ENCODE results near the gene PYCR2.
"Not testable (repeated sequence)": the region's sequence is repeated elsewhere in the genome, so short reads cannot be mapped to it uniquely, and the experiment has no call there.

Gene PYCR2

DNA sequence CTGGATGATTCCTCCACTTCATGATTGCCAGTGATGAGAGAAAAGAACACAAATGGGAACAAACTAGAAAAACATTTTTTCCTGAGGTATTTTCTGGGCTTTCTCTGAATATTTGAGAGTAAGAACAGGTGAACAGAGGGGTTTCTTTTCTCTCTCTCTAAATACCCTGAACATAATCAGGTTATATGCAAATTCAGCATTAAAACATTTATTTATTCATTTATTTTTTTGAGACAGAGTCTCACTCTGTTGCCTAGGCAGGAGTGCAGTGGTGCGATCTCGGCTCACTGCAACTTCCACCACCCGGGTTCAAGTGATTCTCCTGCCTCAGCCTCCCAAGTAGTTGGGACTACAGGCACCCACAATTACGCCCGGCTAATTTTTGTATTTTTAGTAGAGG is 22.8 kb upstream of the PYCR2 start:
- no peaks in the 10 kb centered on the region for H3K9me3 Mint-ChIP-seq
- H3K4me3 Mint-ChIP-seq, result no peak overlapping the region
- no peak overlapping the region for H3K27ac Mint-ChIP-seq
- ATAC-seq, result no peak
- peaks cover 27% of the 10 kb centered on the region for H3K27me3 Mint-ChIP-seq
- peaks cover 8% of the 10 kb centered on the region for H3K4me1 Mint-ChIP-seq
- H3K36me3 Mint-ChIP-seq, result no peaks in the 10 kb centered on the region

DNA sequence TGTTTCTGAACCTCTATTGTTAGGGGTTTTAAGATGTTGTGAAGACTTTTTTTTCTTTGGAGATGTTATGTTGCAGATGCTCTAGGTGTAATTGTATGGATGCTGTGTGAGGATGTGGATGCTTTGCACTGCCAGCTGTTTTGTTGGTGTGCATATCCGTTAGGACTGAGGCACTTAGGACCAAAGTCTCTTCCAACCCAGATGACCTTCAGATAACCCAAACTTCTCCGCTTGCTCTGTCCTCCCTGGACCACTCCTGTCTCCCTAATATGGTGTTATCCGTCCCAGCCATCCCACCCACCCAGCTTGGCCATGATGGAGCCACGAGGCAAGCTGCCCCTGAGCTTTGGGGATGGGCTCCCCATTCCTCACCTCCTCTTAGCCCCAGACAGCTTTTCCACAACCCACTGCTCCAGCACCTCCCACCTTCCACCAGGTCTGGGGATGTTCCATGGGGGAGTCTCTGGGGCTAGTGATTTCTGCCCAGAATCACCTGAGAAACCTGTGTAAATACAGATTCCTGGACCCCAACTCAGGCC is 22.1 kb upstream of the PYCR2 start:
- Mint-ChIP-seq H3K4me1 (peaks cover 8% of the 10 kb centered on the region), H3K27me3 (peaks cover 20% of the 10 kb centered on the region), H3K9me3 (no peaks in the 10 kb centered on the region), H3K4me3 (no peak overlapping the region), H3K27ac (no peak overlapping the region), H3K36me3 (no peaks in the 10 kb centered on the region)
- ATAC-seq, result no peak

DNA sequence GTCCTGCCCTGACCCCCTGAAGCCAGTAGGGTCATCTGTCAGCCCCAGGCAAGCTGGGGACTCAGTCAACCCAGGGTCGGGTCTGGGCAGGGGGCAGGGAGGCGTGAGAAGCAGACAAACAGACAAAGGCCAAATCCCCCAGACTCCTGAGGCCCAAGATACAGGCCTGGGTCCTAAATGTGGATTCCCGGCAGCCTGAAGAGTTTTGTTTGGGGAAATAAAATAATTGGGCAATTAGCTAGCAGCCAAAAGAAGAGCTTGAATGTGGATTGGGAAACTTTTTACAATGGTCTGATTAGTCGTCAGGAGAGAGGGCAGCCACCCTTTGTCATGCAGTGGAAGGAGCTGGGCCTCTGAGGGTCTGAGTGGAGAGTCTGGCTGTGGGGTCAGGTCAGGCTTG is 21.5 kb upstream of the PYCR2 start:
- no peak overlapping the region for H3K27ac Mint-ChIP-seq
- H3K36me3 Mint-ChIP-seq, result no peaks in the 10 kb centered on the region
- H3K4me1 Mint-ChIP-seq, result peaks cover 8% of the 10 kb centered on the region
- no peaks in the 10 kb centered on the region for H3K9me3 Mint-ChIP-seq
- no peak overlapping the region for H3K4me3 Mint-ChIP-seq
- no peak for ATAC-seq
- H3K27me3 Mint-ChIP-seq, result peaks cover 14% of the 10 kb centered on the region

DNA sequence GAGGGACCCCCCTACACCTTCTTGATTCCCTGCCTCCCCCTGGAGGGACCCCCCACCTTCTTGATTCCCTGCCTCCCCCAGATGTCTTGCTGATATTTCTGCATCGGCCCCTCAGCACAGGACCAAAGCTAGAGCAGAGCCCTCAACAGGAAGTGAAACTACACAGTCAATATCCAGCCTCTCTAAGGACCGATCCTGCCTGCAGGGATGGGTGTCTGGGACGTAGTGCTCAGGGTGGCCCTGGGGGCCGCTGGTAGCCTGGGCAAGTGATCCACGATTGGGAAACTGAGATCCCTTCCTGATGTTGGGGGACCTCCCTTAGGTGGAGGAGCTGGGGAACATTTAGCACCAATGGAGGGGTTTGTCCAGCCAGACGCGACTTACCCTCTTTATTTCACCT is 20.9 kb upstream of the PYCR2 start:
- H3K9me3 Mint-ChIP-seq, result no peaks in the 10 kb centered on the region

DNA sequence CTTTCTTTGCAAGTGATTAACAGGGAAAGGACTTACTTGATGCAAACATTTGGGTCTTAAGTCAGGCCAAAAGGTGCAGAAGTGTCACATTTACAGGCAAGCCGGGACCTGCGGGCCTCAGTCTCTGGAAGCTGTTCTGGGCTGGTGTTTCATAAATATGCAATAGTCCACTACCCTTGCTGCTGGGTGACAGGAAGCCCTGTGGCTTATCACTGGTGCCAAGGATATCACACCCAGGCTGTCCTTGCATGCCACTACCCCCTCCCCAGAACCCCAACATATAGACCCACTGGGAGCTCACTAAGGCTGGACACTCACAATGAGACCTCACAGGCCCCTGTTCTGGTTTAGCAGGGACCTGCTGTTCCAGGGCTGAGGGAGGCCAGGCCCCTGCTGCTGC is 20.3 kb upstream of the PYCR2 start:
- H3K4me3 Mint-ChIP-seq, result no peak overlapping the region
- ATAC-seq, result no peak
- H3K9me3 Mint-ChIP-seq, result no peaks in the 10 kb centered on the region
- no peaks in the 10 kb centered on the region for H3K36me3 Mint-ChIP-seq
- H3K27ac Mint-ChIP-seq, result no peak overlapping the region
- H3K4me1 Mint-ChIP-seq, result peaks cover 8% of the 10 kb centered on the region
- peaks cover 6% of the 10 kb centered on the region for H3K27me3 Mint-ChIP-seq

More for the DNA sequence above, 20.9 kb upstream of the PYCR2 start:
- peaks cover 8% of the 10 kb centered on the region for H3K27me3 Mint-ChIP-seq
- no peaks in the 10 kb centered on the region for H3K36me3 Mint-ChIP-seq
- no peak overlapping the region for H3K27ac Mint-ChIP-seq
- peaks cover 8% of the 10 kb centered on the region for H3K4me1 Mint-ChIP-seq
- ATAC-seq, result peak; percentile 69
- H3K4me3 Mint-ChIP-seq, result no peak overlapping the region

DNA sequence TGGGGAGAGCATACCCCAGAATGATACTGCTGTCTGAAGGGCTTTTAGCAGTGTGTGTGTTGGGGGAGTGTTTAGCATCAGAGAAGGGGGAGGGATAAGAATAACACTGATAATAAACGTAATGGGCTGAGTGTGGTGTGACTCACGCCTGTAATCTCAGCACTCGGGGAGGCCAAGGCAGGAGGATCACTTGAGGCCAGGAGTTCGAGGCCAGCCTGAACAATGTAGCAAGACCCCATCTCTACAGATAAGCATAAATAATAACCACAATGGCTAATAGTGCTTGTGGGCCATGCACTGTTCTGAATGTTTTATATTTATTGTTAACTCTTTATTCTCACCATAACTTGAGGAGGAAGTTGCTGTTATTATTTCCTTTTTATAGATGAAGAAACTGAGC is 19.5 kb upstream of the PYCR2 start:
- no peak overlapping the region for H3K27ac Mint-ChIP-seq

DNA sequence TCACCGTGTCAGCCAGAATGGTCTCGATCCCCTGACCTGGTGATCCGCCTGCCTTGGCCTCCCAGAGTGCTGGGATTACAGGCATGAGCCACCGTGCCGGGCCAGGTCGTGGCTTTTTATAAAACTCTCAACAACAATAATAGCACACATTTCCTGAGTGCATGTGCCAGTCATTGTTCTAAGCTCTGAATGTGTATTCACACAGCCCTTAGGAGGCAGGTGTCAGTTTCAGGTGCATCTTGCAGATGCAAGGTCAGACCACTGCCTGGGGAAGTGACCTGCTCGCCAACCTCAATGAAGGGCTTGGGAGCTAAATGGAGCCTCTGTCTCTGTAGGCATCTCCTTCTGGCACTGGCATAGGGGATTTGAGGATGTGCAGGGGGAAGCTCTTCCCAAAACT is 18.5 kb upstream of the PYCR2 start:
- Mint-ChIP-seq H3K9me3 (no peaks in the 10 kb centered on the region), H3K4me1 (peaks cover 8% of the 10 kb centered on the region), H3K36me3 (no peaks in the 10 kb centered on the region), H3K27me3 (peaks cover under 1% of the 10 kb centered on the region), H3K27ac (no peak overlapping the region), H3K4me3 (no peak overlapping the region)
- peak; percentile 24 for ATAC-seq

More for the DNA sequence above, 19.5 kb upstream of the PYCR2 start:
- no peaks in the 10 kb centered on the region for H3K9me3 Mint-ChIP-seq
- peaks cover 8% of the 10 kb centered on the region for H3K4me1 Mint-ChIP-seq
- no peak overlapping the region for H3K4me3 Mint-ChIP-seq
- H3K27me3 Mint-ChIP-seq, result peaks cover 6% of the 10 kb centered on the region
- no peak for ATAC-seq
- no peaks in the 10 kb centered on the region for H3K36me3 Mint-ChIP-seq

DNA sequence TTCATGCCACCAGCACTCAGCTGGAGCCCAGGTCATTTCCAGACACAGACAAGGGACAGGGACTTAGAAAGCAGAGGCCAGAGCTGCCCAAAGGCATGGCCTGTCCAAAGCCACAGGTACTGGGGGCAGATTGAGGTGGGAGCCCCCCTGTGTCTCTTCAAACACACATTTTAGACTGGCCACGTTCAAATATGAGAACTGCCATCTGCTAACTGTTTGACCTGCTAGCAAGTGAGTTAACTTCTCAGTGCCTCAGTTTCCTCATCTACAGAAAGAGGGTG is 17.8 kb upstream of the PYCR2 start:
- Mint-ChIP-seq H3K4me3 (no peak overlapping the region), H3K36me3 (no peaks in the 10 kb centered on the region), H3K27me3 (no peaks in the 10 kb centered on the region), H3K9me3 (no peaks in the 10 kb centered on the region), H3K27ac (no peak overlapping the region), H3K4me1 (peaks cover 8% of the 10 kb centered on the region)
- ATAC-seq, result no peak

DNA sequence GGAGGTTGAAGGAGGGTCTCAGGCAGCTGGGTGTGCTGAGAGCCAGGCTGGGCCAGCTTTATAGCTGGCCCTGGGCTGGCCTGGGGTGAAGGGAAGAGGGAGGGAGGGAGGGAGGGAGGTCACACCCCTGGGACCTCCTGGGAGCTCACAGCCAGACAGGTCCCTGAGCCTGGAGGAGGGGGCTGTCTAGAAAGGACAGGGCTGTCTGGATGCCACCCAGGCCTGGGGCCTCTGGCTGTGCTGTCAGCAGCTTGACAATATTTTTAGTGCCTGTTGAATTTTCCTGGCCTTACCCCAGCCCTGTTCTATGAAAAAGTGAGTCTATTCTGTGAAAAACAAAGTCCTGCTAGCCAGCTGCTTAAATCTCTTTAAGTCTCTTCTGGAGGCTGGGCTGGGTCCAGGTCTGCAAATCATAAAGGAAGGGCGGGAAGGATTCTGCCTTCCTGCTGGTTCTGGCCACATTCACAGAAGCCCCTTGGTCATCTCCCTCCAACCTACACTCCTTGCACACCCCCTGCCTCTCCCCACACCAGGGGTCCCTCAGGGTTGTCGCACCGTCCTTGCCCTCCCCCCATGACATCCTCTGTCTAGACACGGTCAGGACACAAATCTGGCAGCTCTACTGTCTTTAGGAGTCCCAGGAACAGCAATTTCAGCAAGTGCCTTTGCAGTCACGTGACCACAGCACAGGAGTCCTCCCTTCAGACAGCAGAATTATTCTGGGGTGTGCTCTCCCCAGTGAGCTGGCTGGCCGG is 17.3 kb upstream of the PYCR2 start, which contains the start of gene LEFTY2:
TSS of gene LEFTY2 (minus strand) at position 34 of the 755 bp plus-strand sequence. CDS start 80 bp downstream, outside the sequence.
- no peaks in the 10 kb centered on the region for H3K36me3 Mint-ChIP-seq
- H3K27ac Mint-ChIP-seq, result no peak within 1 kb of the TSS
- no peaks in the 10 kb centered on the region for H3K27me3 Mint-ChIP-seq
- H3K9me3 Mint-ChIP-seq, result no peaks in the 10 kb centered on the region
- H3K4me1 Mint-ChIP-seq, result peaks cover 8% of the 10 kb centered on the region
- H3K4me3 Mint-ChIP-seq, result no peak within 1 kb of the TSS
- ATAC-seq, result no peak

DNA sequence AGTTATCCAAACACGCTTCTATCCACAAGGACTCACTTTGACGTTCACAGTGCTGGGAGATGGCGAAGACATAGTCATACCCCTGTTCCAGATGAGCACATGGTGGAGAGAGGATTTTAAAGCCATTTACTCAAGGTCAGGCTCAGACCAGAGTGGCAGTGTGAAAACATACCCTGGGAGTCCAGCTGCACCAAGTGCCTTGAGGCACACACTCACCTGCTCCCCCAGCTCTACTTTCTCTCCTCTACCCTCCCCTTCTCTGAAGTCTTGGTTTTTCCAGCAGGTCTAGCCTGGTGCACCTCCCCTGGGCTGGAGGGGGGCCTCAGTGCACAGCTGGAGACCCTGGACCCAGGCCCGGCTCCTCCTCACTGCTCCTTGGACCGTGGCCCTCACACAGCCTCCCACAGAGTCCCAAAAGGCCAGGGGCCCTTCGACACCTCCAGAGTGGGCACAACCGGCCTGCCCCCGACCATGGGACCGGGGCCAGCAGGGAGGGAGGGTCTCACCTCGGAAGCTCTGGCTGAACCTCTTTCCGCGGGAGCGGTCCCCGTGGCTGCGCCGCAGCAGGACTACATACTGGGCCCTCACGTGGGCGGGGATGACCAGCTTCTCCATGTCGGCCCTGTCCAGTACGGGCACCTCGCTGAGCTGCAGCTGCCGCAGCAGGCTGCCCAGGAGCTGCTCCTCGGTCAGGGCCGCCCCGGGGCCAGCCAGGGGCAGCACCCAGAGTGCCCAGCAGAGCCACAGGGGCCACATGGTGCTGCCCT is 16.5 kb upstream of the PYCR2 start:
- ATAC-seq, result no peak
- Mint-ChIP-seq H3K4me3 (no peak overlapping the region), H3K4me1 (peaks cover 8% of the 10 kb centered on the region), H3K36me3 (no peaks in the 10 kb centered on the region), H3K27me3 (no peaks in the 10 kb centered on the region), H3K9me3 (no peaks in the 10 kb centered on the region), H3K27ac (no peak overlapping the region)

DNA sequence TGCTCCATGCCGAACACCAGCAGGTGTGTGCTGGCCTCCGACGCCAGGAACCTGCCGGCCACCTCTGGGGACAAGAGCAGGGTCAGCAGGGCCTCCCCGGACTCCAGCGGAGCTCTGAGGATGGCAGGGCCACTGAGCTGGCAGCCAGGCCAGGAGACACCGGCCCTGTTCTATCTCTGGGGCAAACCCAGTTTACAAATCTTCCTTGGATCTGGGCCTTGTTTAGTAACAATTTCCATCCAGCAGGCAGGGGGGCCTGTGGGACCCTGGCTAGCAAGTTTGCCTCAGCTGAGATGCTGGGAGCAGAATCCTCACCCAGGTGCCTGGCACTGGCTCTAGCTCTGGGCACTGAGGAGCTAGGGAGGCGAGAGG is 15.9 kb upstream of the PYCR2 start:
- not testable (repeated sequence) for H3K27me3 Mint-ChIP-seq, ATAC-seq, H3K36me3 Mint-ChIP-seq, H3K27ac Mint-ChIP-seq, H3K9me3 Mint-ChIP-seq, H3K4me1 Mint-ChIP-seq, H3K4me3 Mint-ChIP-seq

DNA sequence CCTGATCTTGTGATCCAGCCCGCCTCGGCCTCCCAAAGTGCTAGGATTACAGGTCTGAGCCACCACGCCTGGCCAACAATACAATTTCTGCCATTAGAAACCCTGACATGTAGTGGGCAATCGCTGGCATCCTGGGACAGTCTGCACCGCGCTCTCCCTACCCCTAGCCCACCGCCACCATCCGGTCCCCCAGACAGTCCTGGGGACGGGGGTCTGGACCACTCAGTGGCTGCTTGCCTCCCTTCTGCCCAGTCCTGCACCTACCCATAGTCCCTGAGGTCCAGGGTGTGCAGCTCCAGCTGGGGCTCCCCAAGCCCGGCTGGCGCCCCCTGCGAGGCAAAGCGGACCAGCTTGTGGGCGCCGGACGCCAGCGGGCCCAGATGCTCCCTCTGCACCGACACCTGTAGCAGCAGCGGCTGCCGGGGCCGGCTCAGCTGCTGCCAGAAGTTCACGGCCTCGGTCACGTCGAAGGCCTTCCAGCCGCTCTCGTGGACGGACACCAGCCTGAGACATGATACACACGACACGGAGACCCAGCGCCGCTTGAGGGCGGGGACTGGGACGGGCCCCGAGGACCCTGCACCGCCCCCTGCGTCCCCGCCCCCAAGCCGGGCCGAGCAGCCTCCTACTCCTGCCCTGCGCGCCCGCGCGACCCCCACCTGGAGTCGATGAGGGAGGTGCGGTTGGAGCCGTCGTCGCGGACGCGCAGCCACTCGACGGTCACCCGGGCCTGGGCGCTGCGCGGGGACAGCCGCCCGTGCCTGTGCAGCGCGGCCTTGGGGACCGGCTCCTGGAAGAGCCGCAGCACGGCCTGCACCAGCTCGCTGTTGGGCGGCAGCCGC is 15.3 kb upstream of the PYCR2 start:
- H3K4me1 Mint-ChIP-seq, H3K27ac Mint-ChIP-seq, H3K4me3 Mint-ChIP-seq, H3K27me3 Mint-ChIP-seq, H3K9me3 Mint-ChIP-seq, H3K36me3 Mint-ChIP-seq: not testable (repeated sequence)
- peak; percentile 40 for ATAC-seq

DNA sequence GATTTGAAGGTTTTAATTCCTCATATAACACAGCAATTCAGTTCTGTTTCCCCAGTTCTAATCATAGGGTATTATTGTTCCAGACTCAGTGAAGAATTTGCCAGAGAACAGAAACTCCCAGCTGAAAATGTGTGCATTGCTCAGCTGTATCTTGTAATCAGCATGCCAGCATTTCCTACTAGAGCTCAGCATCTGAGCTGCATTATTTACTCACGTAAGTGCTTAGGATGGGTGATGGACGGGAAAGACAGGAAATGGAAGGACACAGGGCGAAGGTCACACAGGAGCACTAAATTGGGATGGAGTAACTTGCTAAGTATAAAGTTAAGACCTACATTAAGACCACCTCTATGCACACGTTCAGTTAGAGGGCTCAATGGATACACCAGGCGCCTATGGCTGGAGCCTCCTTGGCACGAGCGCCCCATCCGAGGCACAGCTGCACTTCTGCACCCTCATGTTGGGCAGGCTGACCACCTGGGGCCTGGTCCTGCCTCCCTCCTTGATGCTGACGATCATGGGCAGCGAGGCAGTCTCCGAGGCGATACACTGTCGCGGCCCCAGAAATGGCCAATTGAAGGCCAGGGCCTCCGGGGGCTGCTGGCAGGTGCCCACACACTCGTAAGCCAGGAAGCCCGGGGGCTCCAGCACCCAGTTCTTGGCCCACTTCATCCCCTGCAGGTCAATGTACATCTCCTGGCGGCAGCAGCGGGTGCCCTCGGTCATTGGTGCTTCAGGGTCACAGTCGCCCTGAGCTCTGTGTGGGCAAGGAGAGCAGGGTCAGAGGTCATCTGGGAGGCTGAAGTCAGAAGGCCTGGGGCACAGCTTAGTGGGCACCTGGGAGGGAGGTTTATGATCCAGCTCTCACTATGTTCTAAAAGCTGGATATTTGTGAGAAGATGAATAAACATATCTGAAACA is 13.3 kb upstream of the PYCR2 start:
- Mint-ChIP-seq H3K4me3 (no peak overlapping the region), H3K36me3 (no peaks in the 10 kb centered on the region), H3K27ac (no peak overlapping the region), H3K9me3 (no peaks in the 10 kb centered on the region), H3K27me3 (no peaks in the 10 kb centered on the region), H3K4me1 (no peaks in the 10 kb centered on the region)
- no peak for ATAC-seq

DNA sequence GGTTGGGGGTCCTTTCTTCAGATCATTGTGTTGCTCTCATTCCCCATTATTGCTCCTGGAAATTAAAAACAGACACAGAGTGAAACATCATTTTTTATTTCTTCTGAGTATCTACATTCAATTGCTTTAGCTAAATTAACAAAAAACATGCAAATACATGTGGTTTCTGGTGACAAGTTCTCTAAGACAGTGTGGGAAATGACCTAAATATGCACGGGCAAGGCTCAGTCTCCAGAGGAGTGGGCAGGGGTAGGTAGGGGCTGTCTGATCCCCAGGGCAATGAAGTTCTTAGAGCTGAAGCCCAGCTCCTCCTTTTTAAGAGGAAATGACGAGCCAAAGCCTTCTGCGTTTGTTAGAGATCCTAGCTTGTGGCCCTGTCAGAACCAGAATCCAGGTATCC is 12.5 kb upstream of the PYCR2 start:
- Mint-ChIP-seq H3K4me3 (no peak overlapping the region), H3K27ac (no peak overlapping the region)

More for the DNA sequence above, 12.5 kb upstream of the PYCR2 start:
- Mint-ChIP-seq H3K4me1 (no peaks in the 10 kb centered on the region), H3K9me3 (no peaks in the 10 kb centered on the region), H3K27me3 (no peaks in the 10 kb centered on the region), H3K36me3 (no peaks in the 10 kb centered on the region)
- ATAC-seq, result no peak
